ENCODE data around the gene OSER1.

DNA sequence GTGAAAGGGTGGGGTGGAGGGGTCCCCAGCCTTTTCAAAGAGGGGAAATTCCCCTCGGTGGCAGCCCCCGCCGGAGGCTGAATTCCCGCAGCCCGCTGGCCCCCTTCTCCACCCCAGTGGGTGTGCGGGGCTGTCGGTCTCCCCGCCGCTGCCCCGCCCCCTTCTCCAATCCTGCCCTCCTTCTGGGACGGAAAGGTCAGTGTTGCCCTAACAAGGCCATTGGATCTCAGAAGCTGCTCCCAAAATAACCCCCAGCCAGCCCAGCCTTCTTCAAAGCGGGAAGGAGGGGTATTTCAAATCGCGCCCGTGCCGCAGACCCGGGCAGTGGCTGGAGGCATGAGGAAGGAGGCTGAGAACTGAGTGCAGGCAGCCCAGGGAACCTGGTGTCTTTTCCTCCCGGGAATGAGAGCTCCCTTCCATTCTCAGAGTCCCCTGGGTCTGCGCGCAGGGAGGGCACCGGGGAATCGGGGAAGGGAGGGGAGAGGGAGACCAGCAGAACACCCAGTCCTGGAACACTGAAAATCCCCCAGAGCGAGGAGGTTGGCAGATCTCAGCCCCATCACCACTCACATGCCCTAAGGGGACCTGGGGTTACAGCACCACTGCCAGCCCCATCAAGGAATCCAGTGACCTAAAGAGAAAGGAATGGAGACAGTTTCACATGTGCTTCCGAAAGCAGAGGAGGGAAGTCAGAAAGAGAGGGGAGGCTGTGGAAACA, 23.4 kb downstream of the OSER1 start, which contains the start of gene JPH2:
- TF ChIP-seq, protein P1, sequence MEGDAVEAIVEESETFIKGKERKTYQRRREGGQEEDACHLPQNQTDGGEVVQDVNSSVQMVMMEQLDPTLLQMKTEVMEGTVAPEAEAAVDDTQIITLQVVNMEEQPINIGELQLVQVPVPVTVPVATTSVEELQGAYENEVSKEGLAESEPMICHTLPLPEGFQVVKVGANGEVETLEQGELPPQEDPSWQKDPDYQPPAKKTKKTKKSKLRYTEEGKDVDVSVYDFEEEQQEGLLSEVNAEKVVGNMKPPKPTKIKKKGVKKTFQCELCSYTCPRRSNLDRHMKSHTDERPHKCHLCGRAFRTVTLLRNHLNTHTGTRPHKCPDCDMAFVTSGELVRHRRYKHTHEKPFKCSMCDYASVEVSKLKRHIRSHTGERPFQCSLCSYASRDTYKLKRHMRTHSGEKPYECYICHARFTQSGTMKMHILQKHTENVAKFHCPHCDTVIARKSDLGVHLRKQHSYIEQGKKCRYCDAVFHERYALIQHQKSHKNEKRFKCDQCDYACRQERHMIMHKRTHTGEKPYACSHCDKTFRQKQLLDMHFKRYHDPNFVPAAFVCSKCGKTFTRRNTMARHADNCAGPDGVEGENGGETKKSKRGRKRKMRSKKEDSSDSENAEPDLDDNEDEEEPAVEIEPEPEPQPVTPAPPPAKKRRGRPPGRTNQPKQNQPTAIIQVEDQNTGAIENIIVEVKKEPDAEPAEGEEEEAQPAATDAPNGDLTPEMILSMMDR (IDR thresholded peaks at IDR 0.05; ENCODE audit: poor library complexity), result no peak
- TF ChIP-seq EZH2 (IDR thresholded peaks at IDR 0.05; ENCODE audit: borderline replicate concordance) (no peak), EZH2phosphoT487 (IDR thresholded peaks at IDR 0.05; ENCODE audit: low read depth, severe bottlenecking, unreplicated experiment) (no peak)
